Neuronal stem cell (in vitro differentiated cells): ENCODE measurements around the gene CLIC3.
A peak's percentile ranks its signal among the peaks of the same experiment; 100 is the strongest.

Source experiments
- DNase-seq: peaks from one replicate; pipeline ENCODE4 v3.0.0-alpha.2; 2013; ENCODE audit warnings: low spot score
- H2AFZ ChIP-seq: one replicate; pipeline ENCODE4 v1.6.1; 2013; ENCODE audit warnings: mild to moderate bottlenecking, low read length, inconsistent platforms
- H2AK5ac ChIP-seq: 2 replicates; pipeline ENCODE4 v1.6.1; 2013; ENCODE audit warnings: low read depth, mild to moderate bottlenecking, inconsistent platforms, low read length, moderate library complexity, mixed read lengths
- H2BK120ac ChIP-seq: 2 replicates; pipeline ENCODE4 v1.6.1; 2013; ENCODE audit warnings: low read depth, mild to moderate bottlenecking, inconsistent platforms, low read length, moderate library complexity, mixed read lengths
- H2BK12ac ChIP-seq: one replicate; pipeline ENCODE4 v1.6.1; 2013; ENCODE audit warnings: low read length, inconsistent platforms
- H2BK15ac ChIP-seq: 2 replicates; pipeline ENCODE4 v1.6.1; 2013; ENCODE audit warnings: mild to moderate bottlenecking, low read length, inconsistent platforms, mixed read lengths
- H2BK5ac ChIP-seq: one replicate; pipeline ENCODE4 v1.6.1; 2013; ENCODE audit warnings: inconsistent platforms, mild to moderate bottlenecking, low read length, moderate library complexity
- H3K14ac ChIP-seq: one replicate; pipeline ENCODE4 v1.6.1; 2013; ENCODE audit warnings: low read length, inconsistent platforms
- H3K18ac ChIP-seq: 2 replicates; pipeline ENCODE4 v1.6.1; 2013; ENCODE audit warnings: low read length, inconsistent platforms
- H3K23ac ChIP-seq: 2 replicates; pipeline ENCODE4 v1.6.1; 2013; ENCODE audit warnings: low read depth, mild to moderate bottlenecking, mixed read lengths, low read length, inconsistent platforms; ENCODE audit not compliant: poor library complexity
- H3K27ac ChIP-seq: replicated peaks from 3 replicates; pipeline ENCODE4 v1.5.1; 2013; ENCODE audit warnings: low read length, inconsistent platforms
- H3K27me3 ChIP-seq, 3 experiments: 2 replicates each; pipeline ENCODE4 v1.6.1; 2013; ENCODE audit warnings: low read length in 3 of 3, mild to moderate bottlenecking in 2 of 3, inconsistent platforms in 1 of 3, low read depth in 1 of 3, mixed read lengths in 1 of 3, moderate library complexity in 1 of 3; ENCODE audit not compliant: control insufficient read depth in 3 of 3, insufficient read depth in 3 of 3
- H3K36me3 ChIP-seq, 2 donors: replicated peaks in 1 of 2; 2 replicates each; pipeline ENCODE4 v1.6.1; 2013; ENCODE audit warnings: low read length in 2 of 2; ENCODE audit not compliant: control insufficient read depth in 2 of 2, insufficient read depth in 2 of 2
- H3K4ac ChIP-seq: 2 replicates; pipeline ENCODE4 v1.6.1; 2013; ENCODE audit warnings: inconsistent platforms, mild to moderate bottlenecking, low read length, moderate library complexity
- H3K4me1 ChIP-seq, 2 donors: 1 replicate in 1 of 2; 2 replicates in 1 of 2; pipeline ENCODE4 v1.6.1; 2013; ENCODE audit warnings: low read length in 2 of 2, low read depth in 1 of 2; ENCODE audit not compliant: control insufficient read depth in 2 of 2, insufficient read depth in 1 of 2
- H3K4me2 ChIP-seq: one replicate; pipeline ENCODE4 v1.6.1; 2013; ENCODE audit warnings: mild to moderate bottlenecking, low read length, inconsistent platforms; ENCODE audit not compliant: insufficient read depth, poor library complexity, severe bottlenecking
- H3K4me3 ChIP-seq, 2 donors: 2 replicates each; pipeline ENCODE4 v1.5.1; 2013; ENCODE audit warnings: low read length in 2 of 2, mild to moderate bottlenecking in 2 of 2, inconsistent platforms in 1 of 2, moderate library complexity in 1 of 2
- H3K79me1 ChIP-seq: one replicate; pipeline ENCODE4 v1.6.1; 2013; ENCODE audit warnings: low read depth, mild to moderate bottlenecking, inconsistent platforms, low read length, moderate library complexity
- H3K9ac ChIP-seq: one replicate; pipeline ENCODE4 v1.6.1; 2013; ENCODE audit warnings: mild to moderate bottlenecking, low read depth, low read length, inconsistent platforms; ENCODE audit not compliant: poor library complexity
- H3K9me3 ChIP-seq, 2 donors: replicated peaks in 1 of 2; 2 replicates each; pipeline versions ENCODE3 to v1.6.1; 2013; ENCODE audit warnings: low read length in 2 of 2, mild to moderate bottlenecking in 2 of 2, inconsistent platforms in 1 of 2, low read depth in 1 of 2, mixed read lengths in 1 of 2, moderate library complexity in 1 of 2; ENCODE audit not compliant: control insufficient read depth in 2 of 2, insufficient read depth in 1 of 2
- H4K8ac ChIP-seq: one replicate; pipeline ENCODE4 v1.6.1; 2013; ENCODE audit warnings: low read depth, mild to moderate bottlenecking, inconsistent platforms, low read length, moderate library complexity
- H4K91ac ChIP-seq: one replicate; pipeline ENCODE4 v1.6.1; 2013; ENCODE audit warnings: low read length, low read depth, mild to moderate bottlenecking, inconsistent platforms; ENCODE audit not compliant: poor library complexity
- WGBS, 2 donors: extraction: QIAGEN DNeasy Blood & Tissue Kit; methylation state at CpG; one replicate each; pipeline ENCODE4 v1.1.7; 2013; ENCODE audit warnings: missing lambda C conversion rate in 2 of 2, mixed read lengths in 1 of 2; ENCODE audit not compliant: insufficient read length in 2 of 2, insufficient replicate concordance in 1 of 2; ENCODE audit errors: extremely low coverage in 2 of 2; 5-methylcytosine and 5-hydroxymethylcytosine counted together

CLIC3 gene

DNA sequence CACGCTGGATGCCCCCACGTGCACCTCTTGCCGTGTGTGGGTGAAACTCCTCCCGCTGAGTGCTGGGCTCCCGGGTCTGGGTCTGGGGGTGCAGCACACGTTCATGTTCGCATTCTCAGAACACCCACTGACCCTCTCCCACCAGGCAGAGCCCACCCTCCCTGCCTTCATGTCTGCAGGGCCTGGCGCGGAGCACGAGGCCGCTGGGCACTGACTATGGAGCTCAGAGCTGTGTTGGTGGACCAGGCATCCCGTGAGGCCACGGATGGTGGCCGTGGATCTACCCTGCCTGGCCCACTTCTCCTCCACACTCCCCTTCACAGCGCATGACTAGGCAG lies 35.5 kb downstream of the CLIC3 start:
- Histone ChIP-seq H3K9me3 (peaks cover 0 to 1% of the 10 kb centered on the region in 2 donors), H3K23ac (peak overlapping the region; percentile 65), H3K4ac (peak overlapping the region; percentile 10), H3K27me3 (peaks cover 0 to 21% (median 0%) of the 10 kb centered on the region in 3 experiments), H2AK5ac (peak overlapping the region; percentile 97), H3K4me2 (no peak overlapping the region), H2BK120ac (peak overlapping the region; percentile 47), H3K4me3 (no peak overlapping the region), H4K8ac (no peak overlapping the region), H3K27ac (no peak overlapping the region), H2BK12ac (peak overlapping the region; percentile 16), H4K91ac (no peak overlapping the region), H3K9ac (peak overlapping the region; percentile 60), H3K36me3 (no peaks in the 10 kb centered on the region), H3K14ac (peak overlapping the region; percentile 94), H3K4me1 (peaks cover 5 to 11% of the 10 kb centered on the region in 2 donors), H3K79me1 (peaks cover 3% of the 10 kb centered on the region), H2AFZ (no peak overlapping the region), H2BK15ac (peak overlapping the region; percentile 67), H2BK5ac (peak overlapping the region; percentile 87), H3K18ac (peak overlapping the region; percentile 95)
- no CpG with 5 or more reads among the region's 15 CpGs for WGBS, 2 donors
- no peak for DNase-seq

DNA sequence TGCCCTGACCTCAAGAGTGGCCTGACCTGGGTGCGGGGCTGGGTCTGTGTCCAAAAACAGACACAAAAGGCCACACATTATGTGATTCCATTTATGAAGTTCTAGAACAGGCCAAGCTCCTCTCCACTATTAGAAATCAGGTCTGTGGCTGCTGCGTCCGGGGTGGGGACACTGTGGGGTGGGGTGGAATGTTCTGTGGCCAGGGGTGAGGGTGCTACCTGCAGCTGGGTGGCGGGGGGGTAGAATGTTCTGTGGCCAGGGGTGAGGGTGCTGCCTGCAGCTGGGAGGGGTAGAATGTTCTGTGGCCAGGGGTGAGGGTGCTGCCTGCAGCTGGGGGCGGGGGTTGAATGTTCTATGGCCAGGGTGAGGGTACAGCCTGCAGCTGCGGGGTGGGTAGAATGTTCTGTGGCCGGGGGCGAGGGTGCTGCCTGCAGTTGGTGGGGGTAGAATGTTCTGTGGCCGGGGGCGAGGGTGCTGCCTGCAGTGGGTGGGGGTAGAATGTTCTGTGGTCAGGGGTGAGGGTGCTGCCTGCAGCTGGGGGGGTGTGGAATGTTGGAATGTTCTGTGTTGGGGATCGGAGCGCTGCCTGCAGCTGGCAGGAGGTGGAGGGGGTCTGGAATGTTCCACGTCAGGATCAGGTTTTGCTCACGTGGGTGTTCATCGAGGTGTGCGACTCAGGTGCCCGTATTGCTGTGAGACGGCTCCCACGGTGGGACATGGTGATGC lies 36.0 kb downstream of the CLIC3 start:
- Histone ChIP-seq H3K27ac (no peak overlapping the region), H2AK5ac (peak overlapping the region; percentile 98), H3K18ac (peak overlapping the region; percentile 95), H3K4me3 (no peak overlapping the region), H2AFZ (no peak overlapping the region), H2BK120ac (peak overlapping the region; percentile 47), H3K4me1 (peaks cover 4 to 9% of the 10 kb centered on the region in 2 donors), H3K36me3 (no peaks in the 10 kb centered on the region), H4K91ac (no peak overlapping the region), H3K9ac (peak overlapping the region; percentile 60), H3K4ac (no peak overlapping the region), H3K79me1 (peaks cover 3% of the 10 kb centered on the region), H3K27me3 (peaks cover 0 to 21% (median 0%) of the 10 kb centered on the region in 3 experiments), H3K9me3 (peaks cover 0 to 1% of the 10 kb centered on the region in 2 donors), H4K8ac (no peak overlapping the region), H2BK5ac (peak overlapping the region; percentile 94), H3K4me2 (no peak overlapping the region), H3K14ac (peak overlapping the region; percentile 94), H3K23ac (peak overlapping the region; percentile 73), H2BK15ac (peak overlapping the region; percentile 98), H2BK12ac (peak overlapping the region; percentile 16)
- no peak for DNase-seq
- no CpG with 5 or more reads among the region's 19 CpGs for WGBS, 2 donors

- DNase-seq, result no peak
- Histone ChIP-seq H3K79me1 (peaks cover 3% of the 10 kb centered on the region), H3K27ac (no peak overlapping the region), H3K4me3 (no peak overlapping the region), H2BK15ac (peak overlapping the region; percentile 98), H3K9ac (peak overlapping the region; percentile 24), H2AK5ac (peak overlapping the region; percentile 98), H3K14ac (no peak overlapping the region), H2BK12ac (peak overlapping the region; percentile 98), H3K4me2 (no peak overlapping the region), H3K27me3 (peaks cover 0 to 23% (median 0%) of the 10 kb centered on the region in 3 experiments), H2AFZ (no peak overlapping the region), H3K4ac (no peak overlapping the region), H2BK5ac (peak overlapping the region; percentile 94), H3K23ac (peak overlapping the region; percentile 80), H4K8ac (no peak overlapping the region), H3K4me1 (peaks cover 4 to 6% of the 10 kb centered on the region in 2 donors), H2BK120ac (peak overlapping the region; percentile 47), H4K91ac (no peak overlapping the region), H3K36me3 (no peaks in the 10 kb centered on the region), H3K18ac (peak overlapping the region; percentile 85), H3K9me3 (peaks cover 0 to 1% of the 10 kb centered on the region in 2 donors)
- no CpG with 5 or more reads among the region's 28 CpGs for WGBS, 2 donors
Measured at GRCh38 chr9:136958898-136959850, 37.2 kb downstream of the CLIC3 start.

GRCh38 chr9:136958473-136958872 lies 37.9 kb downstream of the CLIC3 start:
- WGBS, 2 donors, result no CpG with 5 or more reads among the region's 7 CpGs
- H2BK5ac ChIP-seq, result no peak overlapping the region
- no peak for DNase-seq

More at GRCh38 chr9:136958473-136958872, 37.9 kb downstream of the CLIC3 start:
- H3K14ac ChIP-seq, result peak overlapping the region; percentile 47
- H3K4me1 ChIP-seq, result peaks cover 2 to 4% of the 10 kb centered on the region in 2 donors
- H2AFZ ChIP-seq, result no peak overlapping the region
- no peak overlapping the region for H3K4me3 ChIP-seq
- H2BK120ac ChIP-seq, result no peak overlapping the region
- H2AK5ac ChIP-seq, result peak overlapping the region; percentile 98
- H3K23ac ChIP-seq, result peak overlapping the region; percentile 43
- no peak overlapping the region for H4K8ac ChIP-seq
- H2BK12ac ChIP-seq, result no peak overlapping the region
- H3K36me3 ChIP-seq, result no peaks in the 10 kb centered on the region
- no peak overlapping the region for H2BK15ac ChIP-seq
- H3K27me3 ChIP-seq, result peaks cover 0 to 28% (median 0%) of the 10 kb centered on the region in 3 experiments
- no peak overlapping the region for H3K4me2 ChIP-seq
- peak overlapping the region; percentile 71 for H3K18ac ChIP-seq
- H3K9ac ChIP-seq, result no peak overlapping the region
- H3K9me3 ChIP-seq, result peaks cover 0 to 1% of the 10 kb centered on the region in 2 donors
- H3K27ac ChIP-seq, result no peak overlapping the region
- peaks cover 3% of the 10 kb centered on the region for H3K79me1 ChIP-seq
- H4K91ac ChIP-seq, result no peak overlapping the region
- no peak overlapping the region for H3K4ac ChIP-seq
